ENCODE measurements around the gene LEKR1.

The LEKR1 gene

DNA sequence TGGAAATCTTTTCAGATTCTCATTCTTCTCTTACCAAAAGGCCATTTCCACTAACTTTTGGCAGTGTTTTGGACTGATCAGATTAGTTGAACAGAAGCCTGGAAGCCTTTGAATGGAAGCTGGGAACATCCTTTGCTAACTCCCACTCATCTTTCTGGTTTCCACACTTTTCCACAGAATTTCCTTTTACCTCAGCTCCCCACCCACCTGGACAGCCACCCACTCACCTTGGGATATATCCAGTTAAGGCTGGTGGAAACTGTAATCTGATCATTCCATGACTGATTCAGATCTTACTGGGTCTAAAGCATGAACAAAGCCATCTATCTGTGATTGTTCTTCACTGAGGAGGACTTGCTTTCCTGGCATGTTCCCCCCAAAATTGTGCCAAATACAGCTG lies 214.3 kb downstream of the LEKR1 start:
- no peak overlapping the region for H3K4me3 ChIP-seq (ENCODE audit: low read length)
- TF ChIP-seq, protein P1, sequence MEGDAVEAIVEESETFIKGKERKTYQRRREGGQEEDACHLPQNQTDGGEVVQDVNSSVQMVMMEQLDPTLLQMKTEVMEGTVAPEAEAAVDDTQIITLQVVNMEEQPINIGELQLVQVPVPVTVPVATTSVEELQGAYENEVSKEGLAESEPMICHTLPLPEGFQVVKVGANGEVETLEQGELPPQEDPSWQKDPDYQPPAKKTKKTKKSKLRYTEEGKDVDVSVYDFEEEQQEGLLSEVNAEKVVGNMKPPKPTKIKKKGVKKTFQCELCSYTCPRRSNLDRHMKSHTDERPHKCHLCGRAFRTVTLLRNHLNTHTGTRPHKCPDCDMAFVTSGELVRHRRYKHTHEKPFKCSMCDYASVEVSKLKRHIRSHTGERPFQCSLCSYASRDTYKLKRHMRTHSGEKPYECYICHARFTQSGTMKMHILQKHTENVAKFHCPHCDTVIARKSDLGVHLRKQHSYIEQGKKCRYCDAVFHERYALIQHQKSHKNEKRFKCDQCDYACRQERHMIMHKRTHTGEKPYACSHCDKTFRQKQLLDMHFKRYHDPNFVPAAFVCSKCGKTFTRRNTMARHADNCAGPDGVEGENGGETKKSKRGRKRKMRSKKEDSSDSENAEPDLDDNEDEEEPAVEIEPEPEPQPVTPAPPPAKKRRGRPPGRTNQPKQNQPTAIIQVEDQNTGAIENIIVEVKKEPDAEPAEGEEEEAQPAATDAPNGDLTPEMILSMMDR (conservative IDR thresholded peaks at IDR 0.05; ENCODE audit: low read depth, low read length): no peak
- DNase-seq (ENCODE audit: low read depth): no peak

GRCh38 chr3:157042226-157042625 lies 216.1 kb downstream of the LEKR1 start:
- DNase-seq (ENCODE audit: low read depth): no peak
- H3K4me3 ChIP-seq (ENCODE audit: low read length): no peak overlapping the region
- TF ChIP-seq, protein P1 (conservative IDR thresholded peaks at IDR 0.05; ENCODE audit: low read depth, low read length): no peak

DNA sequence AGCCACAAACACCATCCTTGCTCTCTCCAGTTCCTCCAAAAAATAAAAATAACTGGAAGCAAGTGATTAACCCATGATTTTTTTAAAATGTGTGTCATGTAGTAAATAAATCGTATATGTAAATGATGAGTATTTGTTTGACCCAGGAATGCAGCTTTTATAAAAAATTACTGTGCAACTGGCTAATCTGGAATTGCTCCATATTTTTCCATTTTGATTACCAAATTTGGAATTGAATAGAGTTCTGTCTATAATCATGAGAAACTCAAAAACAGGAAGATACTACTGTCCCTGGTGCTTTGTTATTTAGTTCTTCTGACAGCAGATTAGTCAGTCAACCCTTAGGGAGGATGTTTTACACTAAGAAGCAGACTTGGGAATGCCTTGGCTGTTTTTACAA lies 217.6 kb downstream of the LEKR1 start:
- DNase-seq (ENCODE audit: low read depth): no peak
- TF ChIP-seq, protein P1 (conservative IDR thresholded peaks at IDR 0.05; ENCODE audit: low read depth, low read length): no peak
- H3K4me3 ChIP-seq (ENCODE audit: low read length): no peak overlapping the region

GRCh38 chr3:157045238-157045850 lies 219.2 kb downstream of the LEKR1 start:
- TF ChIP-seq, protein P1 (conservative IDR thresholded peaks at IDR 0.05; ENCODE audit: low read depth, low read length): no peak
- H3K4me3 ChIP-seq (ENCODE audit: low read length): no peak overlapping the region
- no peak for DNase-seq (ENCODE audit: low read depth)

DNA sequence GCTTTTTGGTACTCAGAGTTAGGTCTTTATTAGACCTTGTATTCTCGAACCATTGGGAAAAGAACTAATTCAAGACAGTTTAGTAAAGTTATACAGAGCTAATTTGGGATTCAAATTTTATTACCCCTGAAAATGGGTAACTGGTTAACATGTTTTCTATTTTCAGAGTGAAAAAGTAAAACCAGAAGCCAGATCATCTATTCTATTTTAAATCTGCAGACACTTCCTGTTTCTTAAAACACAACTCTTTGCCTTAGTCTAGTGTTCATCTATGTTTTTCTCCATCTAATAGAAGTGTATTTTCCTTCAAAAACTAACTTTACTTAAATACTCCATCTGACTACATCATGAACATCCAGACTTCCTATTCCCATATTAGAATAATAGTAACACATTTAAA lies 220.4 kb downstream of the LEKR1 start:
- no peak overlapping the region for H3K4me3 ChIP-seq (ENCODE audit: low read length)

DNA sequence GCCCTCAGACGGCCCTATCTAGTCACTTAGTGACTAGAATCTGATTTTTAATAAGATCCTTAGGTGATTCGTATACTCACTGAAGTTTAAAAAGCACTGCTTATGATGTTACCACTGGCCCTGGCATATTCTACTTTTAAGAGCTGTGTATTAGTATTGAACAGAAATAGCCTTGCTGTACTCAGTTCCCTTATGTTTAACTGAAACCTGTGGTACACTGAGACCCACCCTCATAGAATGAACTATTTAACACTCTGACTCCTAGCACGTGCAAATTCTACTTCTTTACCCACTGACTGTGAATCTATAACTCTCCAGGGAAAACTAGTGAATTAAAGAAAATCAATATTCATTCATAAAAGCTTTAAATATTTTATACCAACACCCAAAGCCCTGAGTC lies 224.9 kb downstream of the LEKR1 start:
- TF ChIP-seq, protein P1 (conservative IDR thresholded peaks at IDR 0.05; ENCODE audit: low read depth, low read length): no peak

More for the DNA sequence above, 220.4 kb downstream of the LEKR1 start:
- DNase-seq (ENCODE audit: low read depth): no peak
- TF ChIP-seq, protein P1 (conservative IDR thresholded peaks at IDR 0.05; ENCODE audit: low read depth, low read length): no peak

GRCh38 chr3:157051591-157051990 lies 225.4 kb downstream of the LEKR1 start:
- DNase-seq (ENCODE audit: low read depth): no peak
- TF ChIP-seq, protein P1 (conservative IDR thresholded peaks at IDR 0.05; ENCODE audit: low read depth, low read length): no peak
- H3K4me3 ChIP-seq (ENCODE audit: low read length): no peak overlapping the region

More for the DNA sequence above, 224.9 kb downstream of the LEKR1 start:
- DNase-seq (ENCODE audit: low read depth): no peak
- H3K4me3 ChIP-seq (ENCODE audit: low read length): no peak overlapping the region
